HG03460 (cell line): Measurements from ENCODE around the gene KCNS3.

ENCODE experiments used
- ATAC-seq: cut with Tn5 transposase; IDR thresholded peaks from one replicate; pipeline ENCODE4 v1.9.1; 2021; ENCODE audit not compliant: unreplicated experiment

KCNS3 gene

DNA sequence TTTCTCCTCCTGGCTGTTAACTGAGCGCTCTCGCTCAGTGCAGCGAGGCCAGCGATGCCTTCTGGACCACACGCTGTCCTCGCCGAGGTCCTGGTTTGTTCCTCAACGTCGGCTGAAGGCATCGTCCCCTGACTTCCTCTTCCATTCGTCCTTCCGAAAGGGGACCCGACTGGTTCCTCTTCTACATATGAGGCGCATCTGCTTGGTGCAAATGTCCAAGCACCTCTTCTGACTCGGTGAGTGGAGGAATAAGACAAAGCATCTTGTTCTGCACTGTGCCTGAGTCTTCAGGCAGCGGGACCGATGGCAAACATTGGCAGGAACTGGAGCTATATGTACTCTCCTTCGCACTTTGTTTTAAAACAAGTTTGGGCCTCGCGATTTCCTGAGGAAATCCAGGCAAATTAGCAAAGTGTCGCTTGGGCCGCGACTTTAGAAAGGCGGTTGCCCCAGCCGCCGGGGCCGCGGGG, 621 bp upstream of the KCNS3 start:
- ATAC-seq, result peak; percentile 33

DNA sequence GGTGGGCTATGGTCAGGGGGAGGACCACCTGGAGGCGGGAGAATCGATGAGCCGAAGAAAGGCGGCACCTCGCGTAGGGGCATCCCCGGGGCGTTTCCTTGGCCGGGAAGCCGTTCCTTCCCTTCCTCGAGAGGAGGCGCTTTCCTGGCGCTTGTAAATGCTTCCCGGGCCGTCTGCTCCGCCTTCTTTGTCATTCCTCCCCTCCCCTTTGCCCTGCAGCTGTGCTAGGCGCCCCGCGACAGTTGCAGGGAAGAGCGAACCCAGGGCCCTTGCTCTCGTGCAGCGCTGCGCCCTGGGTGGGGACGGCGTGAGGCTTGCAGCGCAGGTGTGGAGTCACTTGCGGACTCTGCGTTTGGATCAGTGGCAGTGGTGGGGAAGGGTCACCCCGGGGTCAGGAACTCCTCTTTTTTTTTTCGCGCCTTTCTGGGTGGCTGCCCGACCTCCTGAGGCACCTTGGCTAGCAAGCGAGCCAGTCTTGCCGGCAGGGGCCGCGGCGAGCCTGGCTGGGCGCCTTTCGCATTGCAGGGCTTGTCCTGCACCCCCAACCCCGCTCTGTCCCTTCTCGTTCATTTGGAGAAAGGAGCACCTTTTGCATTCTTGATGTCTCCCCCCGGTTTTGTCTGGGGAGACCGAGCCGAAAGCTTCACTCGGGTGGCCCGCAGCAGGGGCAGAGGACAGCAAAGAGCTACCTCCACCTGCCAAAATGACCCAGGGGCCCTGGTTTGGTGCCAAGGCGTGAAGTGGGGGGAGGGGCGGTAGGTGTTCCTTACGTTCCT, 858 bp downstream of the KCNS3 start:
- ATAC-seq, result peak; percentile 10

DNA sequence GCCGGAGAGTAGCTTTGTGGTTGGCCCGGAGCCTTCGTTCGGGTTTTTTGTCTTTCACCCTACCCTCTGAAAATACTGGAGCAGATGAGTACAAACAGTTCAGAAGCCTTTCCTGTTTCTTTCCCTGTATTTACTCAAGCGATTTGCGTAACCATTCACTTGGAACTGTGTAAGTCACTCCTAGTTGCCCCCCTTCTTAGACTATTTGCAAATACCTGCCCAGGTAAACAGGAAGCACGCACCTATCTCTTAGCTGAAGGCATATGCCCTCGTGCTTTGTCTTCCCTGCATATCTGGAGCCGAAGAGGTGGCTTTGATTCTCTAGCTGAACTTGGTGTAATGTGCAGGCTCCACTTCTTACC, 1.4 kb downstream of the KCNS3 start:
- no peak for ATAC-seq

DNA sequence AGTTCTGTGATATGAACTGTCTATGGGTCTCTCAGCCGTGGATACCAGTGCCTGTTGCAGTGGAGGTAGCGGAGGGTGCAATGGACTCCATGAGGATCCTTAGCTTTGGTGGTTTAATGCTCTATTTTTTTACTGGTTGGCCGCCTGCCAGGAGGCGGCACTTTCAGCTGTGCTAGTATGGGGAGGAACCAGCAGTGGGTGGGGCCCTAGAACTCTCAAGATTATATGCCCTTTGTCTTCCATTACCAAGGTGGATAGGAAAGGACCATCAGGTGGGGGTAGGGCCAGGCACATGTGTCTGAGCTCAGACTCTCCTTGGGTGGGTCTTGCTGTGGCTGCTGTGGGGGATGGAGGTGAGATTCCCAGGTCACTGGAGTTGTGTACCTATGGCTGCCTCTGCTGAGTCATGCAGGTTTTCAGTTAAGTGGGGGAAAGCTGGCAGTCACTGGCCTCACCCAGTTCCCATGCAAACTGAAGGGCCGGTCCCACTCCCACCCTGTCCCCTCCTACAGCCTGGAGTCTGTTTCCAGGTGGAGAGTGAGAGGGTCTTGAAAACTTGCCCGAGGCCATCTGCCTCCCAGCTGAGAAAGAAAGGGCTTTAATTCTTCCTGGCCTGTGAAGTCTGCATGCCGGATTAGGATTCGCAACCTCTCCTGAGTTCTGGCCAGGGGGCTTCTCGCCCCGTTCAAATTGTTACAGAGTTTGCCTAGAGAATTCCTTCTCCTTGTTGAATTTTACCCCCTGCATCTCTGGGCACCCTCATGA, 14.5 kb downstream of the KCNS3 start:
- no peak for ATAC-seq

DNA sequence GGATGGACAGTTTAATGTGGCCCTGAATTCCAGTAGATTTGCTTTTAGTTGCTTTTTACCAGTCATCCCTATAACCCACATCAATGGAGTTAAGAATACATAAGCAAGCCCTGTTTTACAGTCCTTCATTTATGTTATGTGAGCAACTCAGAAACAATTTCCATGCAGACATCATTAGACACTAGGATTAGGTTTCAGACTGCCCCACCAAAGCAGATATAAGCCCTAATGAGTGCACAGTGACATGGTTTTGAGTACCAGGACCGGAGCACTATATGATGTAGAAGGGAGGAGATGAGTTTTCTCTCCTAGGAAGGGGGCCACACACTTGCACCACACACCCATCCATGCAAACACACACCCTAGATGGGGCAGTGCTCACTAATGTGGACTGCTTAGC, 15.5 kb downstream of the KCNS3 start:
- ATAC-seq, result no peak

DNA sequence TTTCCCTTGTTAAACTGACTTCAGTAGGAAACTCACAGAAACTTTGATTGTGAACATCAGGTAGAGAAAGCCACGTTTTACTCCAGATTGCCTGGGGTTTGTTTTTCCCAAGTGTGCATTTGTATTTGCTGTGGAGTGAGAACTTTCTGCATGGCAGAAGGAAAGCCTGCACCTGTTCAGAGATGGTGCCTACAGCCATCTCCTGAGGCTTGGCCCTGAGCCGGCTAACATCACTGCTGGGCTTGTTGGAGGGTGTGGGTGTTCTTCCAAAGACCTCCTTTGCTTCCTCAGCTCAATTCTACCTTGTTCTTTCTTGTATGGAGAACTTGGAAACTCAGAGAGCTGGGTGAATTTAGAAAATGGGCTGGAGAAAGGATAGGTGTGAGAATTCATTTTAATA, 16.1 kb downstream of the KCNS3 start:
- ATAC-seq, result no peak

DNA sequence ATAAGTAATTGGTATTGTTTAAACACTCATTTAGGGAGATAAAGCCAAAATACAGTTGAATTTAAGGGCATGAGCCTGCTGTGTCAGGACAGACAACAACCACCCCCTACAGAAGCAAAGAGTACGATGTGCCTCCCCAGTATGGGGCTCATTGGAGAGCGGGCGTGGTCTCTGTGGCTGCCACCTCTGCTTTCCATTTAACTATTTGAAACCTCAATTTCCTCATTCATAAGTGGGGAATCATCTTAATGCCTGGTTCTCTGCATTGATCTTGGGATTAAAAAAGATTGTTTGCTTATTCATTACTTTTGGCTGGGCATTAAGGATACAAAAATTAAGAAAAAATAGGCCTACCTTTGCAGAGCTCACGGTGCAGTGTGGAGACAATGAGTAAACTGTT, 21.4 kb downstream of the KCNS3 start:
- ATAC-seq, result no peak

DNA sequence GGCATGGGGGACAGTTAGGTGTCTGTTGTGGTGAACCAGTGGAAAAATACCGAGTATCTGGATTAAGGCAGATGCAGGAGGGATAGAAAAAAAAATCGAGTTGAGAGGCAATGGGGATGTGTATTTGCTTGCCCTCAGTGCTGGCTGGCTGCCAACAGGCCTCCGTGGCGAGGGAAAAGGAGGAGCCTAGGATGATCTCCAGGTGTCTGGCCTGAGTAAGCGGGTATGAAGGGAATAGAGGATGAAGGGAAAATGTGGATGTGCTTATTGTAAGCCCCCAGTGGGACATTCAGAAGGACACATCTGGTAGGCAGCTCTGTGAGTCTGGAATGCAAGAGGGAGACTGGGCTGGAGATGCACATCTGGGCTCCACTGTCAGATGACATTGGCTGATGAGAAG, 22.8 kb downstream of the KCNS3 start:
- ATAC-seq, result no peak

DNA sequence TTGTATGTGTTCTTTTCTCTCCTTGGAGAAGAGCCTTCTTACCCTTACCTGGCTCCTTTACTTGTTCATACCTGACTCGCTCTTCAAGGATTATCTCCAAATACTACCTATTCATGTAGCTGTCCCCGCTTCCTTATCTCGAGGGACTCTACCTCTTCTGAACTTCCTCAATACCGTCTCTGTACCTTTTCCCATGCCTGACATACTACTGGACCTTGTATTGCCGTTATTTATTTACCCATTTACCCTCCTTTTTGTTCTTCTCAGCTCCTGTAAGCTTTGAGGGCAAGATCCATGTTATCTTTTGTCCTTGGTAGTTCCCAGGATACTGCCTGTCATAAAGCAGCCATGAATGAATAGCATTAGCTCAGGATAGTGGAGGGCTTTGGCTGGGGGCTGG, 32.5 kb downstream of the KCNS3 start:
- no peak for ATAC-seq

DNA sequence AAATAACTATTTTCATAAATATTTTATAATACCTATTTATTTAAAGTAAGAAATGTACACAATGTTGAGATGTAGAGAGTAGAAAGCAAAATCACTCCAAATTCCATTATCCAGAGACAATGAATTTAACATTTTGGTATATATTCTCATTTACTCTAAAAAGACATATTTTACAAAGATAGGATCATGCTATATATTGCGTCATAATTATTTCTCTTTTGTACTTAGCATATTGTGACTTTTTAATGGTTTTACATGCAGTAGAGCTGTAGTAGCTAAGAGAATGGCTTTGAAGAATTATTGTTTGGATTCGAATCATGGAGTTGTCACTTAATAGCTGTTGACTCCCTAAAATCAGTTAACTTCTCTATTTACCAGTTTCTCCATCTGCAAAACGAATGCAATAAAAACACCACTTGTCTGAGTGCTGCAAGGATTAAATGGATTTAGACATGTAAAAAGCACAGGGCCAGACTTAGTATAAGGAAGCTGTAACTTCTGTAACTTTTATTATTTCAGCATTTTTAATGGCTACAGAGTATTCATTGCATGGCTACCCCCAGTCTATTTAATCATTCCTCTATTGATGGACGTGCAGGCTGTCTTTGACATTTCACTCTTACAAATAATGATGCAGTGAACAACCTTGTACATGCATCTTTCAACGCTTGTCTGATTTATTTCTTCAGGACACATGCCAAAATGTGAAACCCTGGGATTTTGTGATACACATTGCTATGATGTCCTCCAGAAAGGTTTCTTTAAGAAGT, 33.2 kb downstream of the KCNS3 start:
- ATAC-seq, result no peak

DNA sequence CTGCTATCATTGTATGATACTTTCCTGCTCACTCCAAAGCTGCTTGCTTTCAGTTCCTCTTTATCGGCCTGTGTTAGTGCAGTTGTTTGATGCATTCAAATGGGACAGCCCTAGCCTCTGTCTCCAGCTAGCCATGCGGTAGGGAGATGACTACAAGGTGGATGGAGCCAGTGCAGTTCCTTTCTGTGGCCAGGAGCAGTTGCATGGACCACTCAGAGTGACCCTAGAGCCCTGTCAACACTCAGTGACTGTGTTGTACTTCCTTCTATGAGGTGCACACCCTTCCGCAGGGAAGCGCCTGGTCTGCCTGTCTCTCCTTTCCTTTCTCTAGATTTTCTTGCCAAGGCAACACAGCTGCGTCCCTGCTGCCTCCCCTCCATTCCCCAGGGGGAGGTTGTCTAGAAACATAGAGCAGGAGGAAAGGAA, 33.8 kb downstream of the KCNS3 start:
- ATAC-seq, result peak; percentile 98

DNA sequence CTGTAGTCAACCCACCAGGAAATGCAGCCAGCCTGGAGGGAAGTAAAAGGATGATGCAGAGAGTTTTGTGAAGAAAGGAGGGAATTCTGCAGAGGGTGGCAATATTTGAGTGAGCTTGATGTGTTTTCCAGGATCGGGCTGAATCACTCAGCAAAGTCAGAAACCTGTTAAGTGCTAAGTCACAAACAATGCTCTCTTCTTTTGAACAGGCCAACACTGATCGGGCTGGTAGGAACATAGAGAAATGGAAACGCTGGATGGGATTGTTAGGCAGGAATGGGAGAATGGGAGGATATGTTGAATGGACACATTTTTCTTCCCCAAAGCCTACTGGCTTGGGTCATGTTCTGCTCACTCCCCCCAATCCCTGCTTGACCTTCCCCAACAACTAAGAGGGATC, 36.6 kb downstream of the KCNS3 start:
- no peak for ATAC-seq

DNA sequence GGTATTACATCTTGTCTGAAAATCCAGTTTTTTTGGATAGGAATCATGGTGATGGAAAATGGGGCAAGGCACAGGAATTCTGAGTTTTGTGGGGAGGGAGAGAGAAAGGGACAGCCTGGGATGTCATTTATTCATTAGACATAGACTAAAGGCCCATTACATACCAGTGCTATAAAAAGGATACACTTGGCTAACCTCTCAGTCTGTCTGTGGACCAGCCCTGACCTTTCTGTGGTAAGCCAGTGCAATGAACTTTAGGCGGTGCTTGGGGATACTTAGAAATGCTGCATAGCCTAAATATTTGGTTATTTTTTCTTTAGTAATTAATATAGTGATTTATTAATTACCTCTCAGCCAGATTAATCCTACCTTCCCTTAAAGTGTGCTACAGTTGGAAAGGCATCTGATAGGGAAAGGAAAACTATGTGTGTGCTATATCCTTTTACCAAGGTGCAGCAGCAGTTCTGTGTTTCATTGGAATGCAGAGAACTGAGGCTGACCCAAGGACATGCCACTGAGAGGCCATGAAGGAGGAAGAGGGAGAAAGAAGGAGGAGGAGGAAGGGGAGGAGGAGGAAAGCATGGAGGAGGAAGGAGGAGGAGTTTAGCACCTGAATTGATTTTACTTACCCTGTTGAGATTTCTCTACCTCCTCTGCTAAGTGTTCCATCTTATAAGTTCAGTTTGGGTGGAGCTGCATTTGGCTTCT, 37.5 kb downstream of the KCNS3 start:
- ATAC-seq, result no peak

DNA sequence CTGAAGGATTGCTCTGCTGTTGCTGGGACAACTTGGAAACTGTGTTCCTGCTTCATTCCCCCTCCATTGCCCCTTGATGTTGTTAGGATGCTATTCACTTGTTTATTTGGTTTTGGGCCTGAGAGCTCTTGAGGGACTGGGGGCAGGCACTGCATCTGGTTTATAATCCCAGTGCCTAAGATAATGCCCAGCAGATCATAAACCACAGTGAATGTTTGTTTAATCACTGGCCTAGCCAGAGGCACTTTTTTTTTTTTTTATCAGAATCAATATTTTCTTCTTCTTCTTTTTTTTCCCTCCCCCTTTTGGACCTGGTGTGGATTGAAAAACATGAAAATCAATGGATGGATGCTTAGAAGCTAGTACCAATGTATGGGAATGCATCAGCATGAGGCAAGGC, 38.1 kb downstream of the KCNS3 start:
- ATAC-seq, result no peak

DNA sequence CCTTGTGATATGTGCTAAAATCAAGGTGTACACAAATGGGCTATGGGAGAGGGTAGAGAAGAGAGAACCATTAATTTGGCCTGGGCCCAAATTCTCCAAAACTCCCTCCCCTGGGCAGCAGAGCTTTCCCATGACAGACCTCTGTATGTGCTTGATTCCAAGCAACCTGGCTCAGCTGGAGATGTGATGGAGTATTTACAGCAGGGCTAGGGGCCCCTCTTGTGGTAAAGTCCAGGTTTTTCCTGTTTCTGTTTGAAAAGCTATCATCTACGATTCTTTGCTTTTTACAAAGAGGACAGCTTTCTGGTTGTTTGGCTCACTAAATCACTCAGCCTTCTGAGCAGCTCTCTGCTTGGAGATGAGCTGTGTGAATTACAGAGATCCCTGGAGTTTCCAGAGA, 40.3 kb downstream of the KCNS3 start:
- no peak for ATAC-seq

DNA sequence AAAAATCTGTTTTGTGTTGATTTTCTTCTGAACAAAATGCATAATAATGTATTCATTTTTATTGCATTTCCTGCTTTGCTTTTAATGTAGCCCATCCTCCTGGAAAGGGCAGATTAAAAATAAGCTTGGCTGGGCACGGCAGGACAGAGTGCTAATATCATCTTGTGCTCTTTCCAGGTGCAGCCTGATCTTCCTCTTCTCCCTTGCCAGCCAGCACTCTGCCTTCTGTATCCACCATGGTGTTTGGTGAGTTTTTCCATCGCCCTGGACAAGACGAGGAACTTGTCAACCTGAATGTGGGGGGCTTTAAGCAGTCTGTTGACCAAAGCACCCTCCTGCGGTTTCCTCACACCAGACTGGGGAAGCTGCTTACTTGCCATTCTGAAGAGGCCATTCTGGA, 52.3 kb downstream of the KCNS3 start:
- ATAC-seq, result no peak

DNA sequence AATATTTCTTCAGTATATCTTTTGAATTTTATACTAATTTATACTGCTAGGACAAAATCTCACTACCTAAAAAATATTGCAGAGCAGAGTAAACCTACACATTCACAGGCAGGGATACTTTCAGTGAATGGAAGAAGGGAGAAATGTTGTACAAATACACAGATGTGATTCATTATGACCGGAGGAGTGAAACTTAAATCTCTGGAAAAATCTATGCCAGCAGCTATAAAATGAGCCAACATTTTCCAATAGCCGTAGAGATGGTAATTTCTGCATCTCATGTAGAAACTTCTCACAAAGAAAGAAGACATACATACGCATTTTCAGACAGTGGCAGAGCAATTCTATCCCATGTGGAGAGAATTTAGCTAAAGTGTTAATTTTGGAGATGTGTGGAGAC, 54.8 kb downstream of the KCNS3 start:
- no peak for ATAC-seq

DNA sequence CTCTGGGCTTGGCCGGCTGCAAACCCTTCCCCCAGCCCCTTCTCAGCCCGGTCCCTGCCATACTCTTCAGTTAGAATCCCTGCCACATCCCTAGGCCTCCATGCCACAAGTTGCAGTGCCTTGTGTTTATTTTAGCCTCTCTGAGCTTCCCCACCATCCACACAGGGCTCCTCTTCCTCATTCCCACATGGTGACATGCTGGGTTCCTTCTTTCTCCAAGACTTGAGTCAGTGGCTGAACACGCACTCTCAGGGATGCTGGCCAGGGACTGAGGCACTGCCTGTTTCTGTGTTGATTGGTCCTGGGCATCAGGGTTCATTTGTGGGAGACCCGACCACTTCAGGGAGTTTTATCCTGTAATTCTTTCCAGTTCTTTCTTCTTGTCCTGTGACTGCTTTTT, 56.3 kb downstream of the KCNS3 start:
- ATAC-seq, result no peak

DNA sequence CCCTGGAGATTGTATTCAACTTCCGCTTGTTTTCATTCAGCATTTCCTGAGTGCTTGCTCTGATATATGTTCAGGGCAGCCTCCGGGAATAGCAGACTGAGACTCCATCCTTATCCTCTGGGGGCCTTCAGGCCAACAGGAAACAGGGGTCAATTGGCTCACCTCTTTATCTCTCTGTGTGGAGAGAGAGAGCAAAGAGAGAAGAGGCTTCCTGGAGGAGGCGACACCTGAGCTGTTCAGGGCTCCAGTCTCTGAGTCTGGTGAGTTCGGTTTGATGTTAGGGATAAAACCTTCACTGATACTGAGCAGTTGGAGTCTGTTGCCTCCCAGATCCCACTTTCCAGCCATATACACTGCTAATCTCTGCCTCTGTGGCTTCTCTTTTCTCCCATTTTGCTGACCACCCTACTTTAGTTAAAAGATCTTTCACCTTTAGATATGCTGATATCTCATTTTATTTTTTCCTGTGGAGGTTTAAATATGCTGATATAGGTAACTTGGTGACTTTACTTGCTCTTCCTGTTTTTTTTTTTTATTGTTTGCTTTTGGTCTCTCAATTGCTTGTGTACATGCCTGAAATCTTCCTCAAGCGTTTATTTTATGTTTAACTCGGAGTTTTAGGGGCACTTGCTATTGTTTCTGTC, 56.9 kb downstream of the KCNS3 start:
- no peak for ATAC-seq

DNA sequence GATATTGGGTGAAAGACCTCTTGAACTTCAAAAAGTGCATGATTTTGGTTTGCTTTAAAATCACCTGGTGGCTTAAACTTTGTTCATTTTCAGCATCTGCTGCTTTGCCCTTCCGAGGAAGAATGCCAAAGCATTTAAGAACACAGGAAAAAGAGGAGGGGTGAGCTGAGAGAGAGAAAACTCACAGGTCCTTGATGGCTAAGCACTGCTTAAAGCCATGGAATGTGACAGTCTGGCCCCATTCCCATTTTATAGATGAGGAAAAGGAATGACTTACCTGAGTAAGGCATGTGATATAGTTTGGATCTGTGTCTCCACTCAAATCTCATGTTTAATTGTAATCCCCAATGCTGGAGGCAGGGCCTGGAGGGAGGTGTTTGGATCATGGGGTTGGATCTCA, 58.1 kb downstream of the KCNS3 start:
- no peak for ATAC-seq
